NCI-H146 treated with DMSO at 0.1 percent for 48 hours (cell line): ENCODE data around the gene LTBP1.
"Not testable (repeated sequence)": the region's sequence is repeated elsewhere in the genome, so short reads cannot be mapped to it uniquely, and the experiment has no call there.

Source experiments
- DNase-seq: peaks from one replicate; lab custom pipeline; 2025; ENCODE audit not compliant: unreplicated experiment; lab: John Stamatoyannopoulos, UW

Gene LTBP1

GRCh38 chr2:33135645-33136044 lies 188.9 kb downstream of the LTBP1 start:
- no peak for DNase-seq

- DNase-seq: no peak
Observed at GRCh38 chr2:33136056-33136455, 189.3 kb downstream of the LTBP1 start.

GRCh38 chr2:33136566-33136965 lies 189.8 kb downstream of the LTBP1 start:
- DNase-seq: no peak

- DNase-seq: no peak
Observed at GRCh38 chr2:33137331-33137730, 190.6 kb downstream of the LTBP1 start.

- no peak for DNase-seq
Observed at GRCh38 chr2:33139949-33140348, 193.2 kb downstream of the LTBP1 start.

GRCh38 chr2:33141476-33141875 lies 194.7 kb downstream of the LTBP1 start:
- no peak for DNase-seq

GRCh38 chr2:33142810-33143209 lies 196.1 kb downstream of the LTBP1 start:
- DNase-seq: no peak

- no peak for DNase-seq
Observed at GRCh38 chr2:33144243-33144642, 197.5 kb downstream of the LTBP1 start.

GRCh38 chr2:33145459-33145858 lies 198.7 kb downstream of the LTBP1 start:
- no peak for DNase-seq

GRCh38 chr2:33146102-33146501 lies 199.3 kb downstream of the LTBP1 start:
- no peak for DNase-seq

GRCh38 chr2:33153008-33153407 lies 206.3 kb downstream of the LTBP1 start:
- DNase-seq: no peak

- no peak for DNase-seq
Observed at GRCh38 chr2:33158482-33159003, 211.8 kb downstream of the LTBP1 start.

GRCh38 chr2:33160191-33160590 lies 213.4 kb downstream of the LTBP1 start:
- no peak for DNase-seq

- no peak for DNase-seq
Observed at GRCh38 chr2:33166287-33166881, 219.6 kb downstream of the LTBP1 start.

GRCh38 chr2:33167622-33168245 lies 221.0 kb downstream of the LTBP1 start:
- no peak for DNase-seq

GRCh38 chr2:33168425-33168824 lies 221.7 kb downstream of the LTBP1 start:
- DNase-seq: no peak

GRCh38 chr2:33168922-33169321 lies 222.2 kb downstream of the LTBP1 start:
- DNase-seq: no peak

GRCh38 chr2:33170251-33170650 lies 223.5 kb downstream of the LTBP1 start:
- not testable (repeated sequence) for DNase-seq

GRCh38 chr2:33177627-33178026 lies 230.9 kb downstream of the LTBP1 start:
- DNase-seq: no peak

GRCh38 chr2:33178209-33178608 lies 231.5 kb downstream of the LTBP1 start:
- no peak for DNase-seq

GRCh38 chr2:33180915-33181314 lies 234.2 kb downstream of the LTBP1 start:
- no peak for DNase-seq

- no peak for DNase-seq
Observed at GRCh38 chr2:33181466-33181865, 234.7 kb downstream of the LTBP1 start.

- DNase-seq: no peak
Observed at GRCh38 chr2:33184041-33184440, 237.3 kb downstream of the LTBP1 start.
